DOHH2 (cell line): ENCODE results near the gene TIMP3.

Experiments used
- H3F3A ChIP-seq: fragments of 200-600 bp; sonication (generic), shearing (Covaris generic); 2 replicates; pipeline ENCODE4 v1.6.0; 2016; ENCODE audit warnings: antibody characterized with exemption, mild to moderate bottlenecking; ENCODE audit not compliant: control insufficient read depth, insufficient read depth
- H3K27ac ChIP-seq: fragments of 200-600 bp; sonication (generic); 2 replicates; pipeline ENCODE4 v1.5.1; 2014; ENCODE audit warnings: low read depth, mild to moderate bottlenecking, low read length, moderate library complexity
- H3K27me3 ChIP-seq: fragments of 200-600 bp; sonication (generic); 2 replicates; pipeline ENCODE4 v1.6.1; 2014; ENCODE audit warnings: mild to moderate bottlenecking, low read length, mixed read lengths; ENCODE audit not compliant: control insufficient read depth
- H3K36me3 ChIP-seq: fragments of 200-600 bp; sonication (generic); 2 replicates; pipeline ENCODE4 v1.6.1; 2014; ENCODE audit warnings: mild to moderate bottlenecking, low read length, moderate library complexity, mixed read lengths; ENCODE audit not compliant: control insufficient read depth
- H3K4me1 ChIP-seq: fragments of 200-600 bp; sonication (generic); 2 replicates; pipeline ENCODE4 v1.6.1; 2014; ENCODE audit warnings: mild to moderate bottlenecking, low read length, mixed read lengths; ENCODE audit not compliant: control insufficient read depth
- H3K4me2 ChIP-seq: fragments of 200-600 bp; sonication (generic); 2 replicates; pipeline ENCODE4 v1.6.0; 2014; ENCODE audit warnings: mild to moderate bottlenecking, low read length, moderate library complexity
- H3K4me3 ChIP-seq: fragments of 200-600 bp; sonication (generic); 2 replicates; pipeline ENCODE4 v1.5.1; 2014; ENCODE audit warnings: mild to moderate bottlenecking, low read length, mixed read lengths
- H3K79me2 ChIP-seq: fragments of 200-600 bp; sonication (generic); 2 replicates; pipeline ENCODE4 v1.6.1; 2014; ENCODE audit warnings: mild to moderate bottlenecking, low read length, mixed read lengths; ENCODE audit not compliant: control insufficient read depth
- H3K9me2 ChIP-seq: fragments of 200-600 bp; sonication (generic); replicated peaks from 2 replicates; pipeline ENCODE4 v1.6.1; 2014; ENCODE audit warnings: mild to moderate bottlenecking, low read length, mixed read lengths; ENCODE audit not compliant: control insufficient read depth
- H3K9me3 ChIP-seq: fragments of 200-600 bp; sonication (generic); 2 replicates; pipeline ENCODE4 v1.6.1; 2014; ENCODE audit warnings: antibody characterized with exemption, low read length, mixed read lengths; ENCODE audit not compliant: control insufficient read depth, insufficient read depth
- H4K20me1 ChIP-seq: fragments of 200-600 bp; sonication (generic); 2 replicates; pipeline ENCODE4 v1.6.0; 2014; ENCODE audit warnings: low read depth, mild to moderate bottlenecking, antibody characterized with exemption, low read length, moderate library complexity; ENCODE audit not compliant: control insufficient read depth, insufficient read depth
- CTCF ChIP-seq: fragments of 200-600 bp; sonication (generic); IDR thresholded peaks from one replicate; pipeline ENCODE4 v1.5.1; 2014; ENCODE audit warnings: antibody characterized with exemption, mild to moderate bottlenecking, low read depth, low read length; ENCODE audit not compliant: poor library complexity, severe bottlenecking
- EZH2phosphoT487 ChIP-seq: fragments of 200-600 bp; sonication (generic); IDR thresholded peaks from 2 replicates; pipeline ENCODE4 v1.6.1; 2017; ENCODE audit warnings: borderline replicate concordance, mild to moderate bottlenecking, antibody characterized with exemption, low read length, moderate library complexity, mixed read lengths

TIMP3 gene

DNA sequence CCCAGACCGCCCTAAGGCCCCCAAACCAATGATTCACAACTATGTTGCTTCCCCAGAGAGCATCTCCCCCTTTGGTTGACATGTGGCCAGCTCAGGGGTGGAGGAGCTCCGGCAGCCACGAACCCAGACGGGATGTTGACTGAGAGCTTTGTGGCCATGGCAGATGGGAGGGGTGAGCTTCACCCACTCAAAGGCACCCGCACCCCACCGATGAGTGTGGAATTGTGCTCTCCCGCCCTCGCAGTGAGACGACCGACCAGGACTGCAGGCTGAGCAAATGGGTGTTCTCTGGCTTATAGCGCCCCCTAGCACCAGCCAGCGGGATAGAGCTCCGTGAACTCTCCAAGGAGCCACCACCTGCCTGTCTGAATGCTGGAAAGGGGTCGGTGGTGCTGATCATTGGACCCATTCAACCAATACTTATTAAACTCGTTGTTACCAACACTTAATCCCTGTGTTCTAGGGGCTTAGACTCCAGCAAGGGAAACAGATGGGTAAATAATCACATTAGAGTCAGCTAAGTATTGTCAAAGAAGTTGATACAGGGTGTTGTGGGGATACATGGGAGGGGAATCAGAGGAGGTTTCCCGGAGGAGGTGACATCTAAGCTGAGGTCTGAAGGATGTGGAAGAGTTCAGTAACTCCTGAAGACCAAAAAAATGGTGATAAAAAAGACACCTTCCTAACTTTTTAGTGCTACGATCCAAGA is 4.5 kb upstream of the TIMP3 start:
- H3K4me3 ChIP-seq, result no peak overlapping the region
- H4K20me1 ChIP-seq, result peaks cover 3% of the 10 kb centered on the region; the same call in 1 of the 2 replicates
- peak; percentile 97 for TF ChIP-seq CTCF
- TF ChIP-seq EZH2phosphoT487, result no peak
- H3K4me2 ChIP-seq, result no peak overlapping the region
- H3K79me2 ChIP-seq, result no peaks in the 10 kb centered on the region
- no peaks in the 10 kb centered on the region for H3K9me2 ChIP-seq
- no peaks in the 10 kb centered on the region for H3K9me3 ChIP-seq
- no peak overlapping the region for H3K27ac ChIP-seq
- no peaks in the 10 kb centered on the region for H3K36me3 ChIP-seq
- no peaks in the 10 kb centered on the region for H3K4me1 ChIP-seq
- H3K27me3 ChIP-seq, result 0 out of 2 replicates have a peak, but pooled peaks cover 3% of the 10 kb centered on the region
- H3F3A ChIP-seq, result no peaks in the 10 kb centered on the region

GRCh38 chr22:32799496-32799895 is 2.0 kb upstream of the TIMP3 start:
- Histone ChIP-seq H3K9me2 (no peaks in the 10 kb centered on the region), H4K20me1 (peaks cover 3% of the 10 kb centered on the region; the same call in 1 of the 2 replicates), H3K9me3 (no peaks in the 10 kb centered on the region), H3K27me3 (peaks cover 13% of the 10 kb centered on the region), H3K4me3 (no peak overlapping the region), H3K36me3 (no peaks in the 10 kb centered on the region), H3K4me2 (no peak overlapping the region), H3F3A (no peaks in the 10 kb centered on the region), H3K79me2 (no peaks in the 10 kb centered on the region), H3K4me1 (no peaks in the 10 kb centered on the region), H3K27ac (no peak overlapping the region)
- TF ChIP-seq EZH2phosphoT487, result no peak
- no peak for TF ChIP-seq CTCF

GRCh38 chr22:32800158-32800882 is 1.2 kb upstream of the TIMP3 start:
- H4K20me1 ChIP-seq, result peaks cover 3% of the 10 kb centered on the region; the same call in 1 of the 2 replicates
- no peaks in the 10 kb centered on the region for H3K36me3 ChIP-seq
- H3K27ac ChIP-seq, result no peak overlapping the region
- no peaks in the 10 kb centered on the region for H3K9me3 ChIP-seq
- H3K27me3 ChIP-seq, result peaks cover 13% of the 10 kb centered on the region
- no peak for TF ChIP-seq CTCF
- TF ChIP-seq EZH2phosphoT487, result no peak
- no peaks in the 10 kb centered on the region for H3K9me2 ChIP-seq
- H3K4me1 ChIP-seq, result no peaks in the 10 kb centered on the region
- no peaks in the 10 kb centered on the region for H3K79me2 ChIP-seq
- H3F3A ChIP-seq, result no peaks in the 10 kb centered on the region
- H3K4me2 ChIP-seq, result no peak overlapping the region
- no peak overlapping the region for H3K4me3 ChIP-seq
